ENCODE measurements around the gene SLC23A2.

DNA sequence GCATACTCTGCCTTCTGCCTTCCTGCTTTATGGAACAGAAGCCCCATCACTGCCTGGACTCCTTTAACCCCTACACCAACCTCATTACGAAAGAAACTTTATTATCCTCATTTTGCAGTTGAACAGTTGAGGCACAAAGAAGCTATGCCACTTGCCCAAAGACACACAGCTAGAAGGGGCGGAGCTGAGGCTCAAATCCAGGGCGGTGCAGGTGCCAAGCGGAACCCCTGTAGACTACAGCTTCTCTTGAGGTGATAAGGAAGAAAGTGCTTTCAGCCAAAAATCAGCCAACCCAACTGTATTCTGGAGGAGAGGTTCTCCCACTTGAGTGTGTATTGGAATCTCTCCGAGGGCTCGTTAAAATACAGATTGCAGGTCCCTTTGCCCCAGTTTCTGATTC is 189.1 kb downstream of the SLC23A2 start:
- TF ChIP-seq HOXA7 (CRISPR knock-in tag; IDR thresholded peaks at IDR 0.05; ENCODE audit: borderline replicate concordance), result no peak
- TF ChIP-seq CTCF (tag by site-specific recombination; IDR thresholded peaks at IDR 0.05), result no peak
- no peak for TF ChIP-seq ZBTB21 (tag by site-specific recombination; IDR thresholded peaks at IDR 0.05)
- no peak for TF ChIP-seq ZNF311 (tag by site-specific recombination; IDR thresholded peaks at IDR 0.05; ENCODE audit: borderline replicate concordance)
- no peak for TF ChIP-seq ZNF549 (tag by site-specific recombination; IDR thresholded peaks at IDR 0.05)
- no peak for TF ChIP-seq ZNF23 (tag by site-specific recombination; IDR thresholded peaks at IDR 0.05; ENCODE audit: borderline replicate concordance)
- no peak for TF ChIP-seq ZNF639 (tag by site-specific recombination; IDR thresholded peaks at IDR 0.05)
- no peak for TF ChIP-seq PATZ1 (tag by site-specific recombination; IDR thresholded peaks at IDR 0.05)
- no peak for TF ChIP-seq ZNF830 (tag by site-specific recombination; IDR thresholded peaks at IDR 0.05; ENCODE audit: low read depth)
- TF ChIP-seq REPIN1 (tag by site-specific recombination; IDR thresholded peaks at IDR 0.05; ENCODE audit: low read depth), result no peak
- no peak for TF ChIP-seq BCL11B (tag by site-specific recombination; IDR thresholded peaks at IDR 0.05; ENCODE audit: low read depth)
- TF ChIP-seq PRDM4 (tag by site-specific recombination; IDR thresholded peaks at IDR 0.05), result no peak
- TF ChIP-seq MEIS1 (CRISPR knock-in tag; IDR thresholded peaks at IDR 0.05; ENCODE audit: borderline replicate concordance), result no peak
- no peak for TF ChIP-seq KLF1 (tag by site-specific recombination; IDR thresholded peaks at IDR 0.05)

Data from HEK293 (cell line).